NT2/D1 (cell line): Measurements from ENCODE around the gene GSTCD.
"Not testable (repeated sequence)": the region's sequence is repeated elsewhere in the genome, so short reads cannot be mapped to it uniquely, and the experiment has no call there.

Experiments used
- DNase-seq: peaks from one replicate; pipeline ENCODE4 v3.0.0-alpha.2; 2011; ENCODE audit warnings: low read depth, low spot score
- H3K27me3 ChIP-seq: 2 replicates; pipeline ENCODE4 v1.6.0; 2011; ENCODE audit warnings: mild to moderate bottlenecking; ENCODE audit not compliant: insufficient read length, insufficient read depth
- H3K36me3 ChIP-seq: 2 replicates; pipeline ENCODE4 v1.6.1; 2011; ENCODE audit warnings: mild to moderate bottlenecking, low read length, mixed read lengths; ENCODE audit not compliant: insufficient read depth, insufficient read length
- H3K4me1 ChIP-seq: 2 replicates; pipeline ENCODE4 v1.5.1; 2011; ENCODE audit not compliant: insufficient read depth, insufficient read length
- H3K4me3 ChIP-seq: 2 replicates; pipeline ENCODE4 v1.5.1; 2011; ENCODE audit warnings: low read depth; ENCODE audit not compliant: insufficient read length
- H3K9ac ChIP-seq: 2 replicates; pipeline ENCODE4 v1.6.0; 2011; ENCODE audit warnings: low read depth; ENCODE audit not compliant: insufficient read length
- H3K9me3 ChIP-seq: 2 replicates; pipeline ENCODE4 v1.5.1; 2011; ENCODE audit warnings: mild to moderate bottlenecking, low read length; ENCODE audit not compliant: insufficient read depth
- SUZ12 ChIP-seq: IDR thresholded peaks from 2 replicates; pipeline ENCODE4 v1.6.1; 2011; ENCODE audit not compliant: insufficient read length, insufficient read depth; ENCODE audit errors: extremely low read depth
- YY1 ChIP-seq: IDR thresholded peaks from 2 replicates; pipeline ENCODE4 v1.6.1; 2011; ENCODE audit not compliant: insufficient read length, insufficient read depth
- ZNF274 ChIP-seq: IDR thresholded peaks from 2 replicates; pipeline ENCODE4 v1.6.1; 2011; ENCODE audit warnings: mild to moderate bottlenecking, low read depth, low read length

GSTCD gene

GRCh38 chr4:105715692-105716278, 7.2 kb downstream of the GSTCD start:
- no peaks in the 10 kb centered on the region for H3K4me1 ChIP-seq
- TF ChIP-seq YY1: no peak
- no peak for TF ChIP-seq SUZ12
- TF ChIP-seq ZNF274: no peak
- no peaks in the 10 kb centered on the region for H3K27me3 ChIP-seq
- H3K4me3 ChIP-seq: no peak overlapping the region
- no peak overlapping the region for H3K9ac ChIP-seq
- H3K9me3 ChIP-seq: no peaks in the 10 kb centered on the region; the same call in 1 of the 2 replicates
- peaks cover 25% of the 10 kb centered on the region for H3K36me3 ChIP-seq
- DNase-seq: no peak

DNA sequence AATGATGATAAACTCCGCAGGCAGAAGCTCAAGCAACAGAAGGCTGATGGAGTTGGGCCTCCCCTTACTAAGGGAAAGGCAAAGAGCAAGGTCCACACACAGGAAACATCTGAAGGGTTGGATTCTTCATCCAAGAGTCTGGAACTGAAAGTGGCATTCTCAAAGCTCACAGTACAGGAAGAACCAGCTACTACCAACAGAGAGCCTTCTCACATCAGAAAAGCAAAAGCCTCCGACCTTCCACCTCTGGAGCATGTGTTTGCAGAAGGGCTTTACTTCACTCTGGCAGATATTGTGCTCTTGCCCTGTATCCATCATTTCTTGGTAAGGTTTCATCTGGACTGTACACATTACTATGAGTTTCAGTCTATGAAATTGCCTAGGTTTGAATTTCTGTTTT, 10.6 kb downstream of the GSTCD start:
- Histone ChIP-seq H3K36me3 (peaks cover 35% of the 10 kb centered on the region), H3K4me3 (no peak overlapping the region), H3K9me3 (no peaks in the 10 kb centered on the region; the same call in 1 of the 2 replicates), H3K9ac (no peak overlapping the region), H3K4me1 (no peaks in the 10 kb centered on the region), H3K27me3 (no peaks in the 10 kb centered on the region)
- DNase-seq: no peak
- TF ChIP-seq ZNF274 (no peak), SUZ12 (no peak), YY1 (no peak)

GRCh38 chr4:105725623-105726022, 17.0 kb downstream of the GSTCD start:
- Histone ChIP-seq H3K4me3 (no peak overlapping the region), H3K9ac (no peak overlapping the region), H3K9me3 (0 out of 2 replicates have a peak, but pooled peaks cover 11% of the 10 kb centered on the region), H3K36me3 (peaks cover 28% of the 10 kb centered on the region), H3K27me3 (no peaks in the 10 kb centered on the region), H3K4me1 (no peaks in the 10 kb centered on the region)
- no peak for TF ChIP-seq YY1
- TF ChIP-seq ZNF274: no peak
- no peak for TF ChIP-seq SUZ12
- DNase-seq: no peak

DNA sequence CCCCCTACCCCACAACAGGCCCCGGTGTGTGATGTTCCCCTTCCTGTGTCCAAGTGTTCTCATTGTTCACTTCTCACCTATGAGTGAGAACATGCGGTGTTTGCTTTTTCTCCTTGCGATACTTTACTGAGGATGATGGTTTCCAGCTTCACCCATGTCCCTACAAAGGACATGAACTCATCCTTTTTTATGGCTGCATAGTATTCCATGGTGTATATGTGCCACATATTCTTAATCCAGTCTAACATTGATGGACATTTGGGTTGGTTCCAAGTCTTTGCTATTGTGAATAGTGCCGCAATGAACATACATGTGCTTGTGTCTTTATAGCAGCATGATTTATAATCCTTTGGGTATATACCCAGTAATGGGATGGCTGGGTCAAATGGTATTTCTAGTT, 21.3 kb downstream of the GSTCD start:
- DNase-seq, H3K4me1 ChIP-seq, H3K27me3 ChIP-seq, H3K4me3 ChIP-seq, H3K9ac ChIP-seq: not testable (repeated sequence)
- Histone ChIP-seq H3K9me3 (peaks cover 12% of the 10 kb centered on the region; the same call in 1 of the 2 replicates), H3K36me3 (peaks cover 13% of the 10 kb centered on the region)

- H3K36me3 ChIP-seq: peaks cover 20% of the 10 kb centered on the region
- not testable (repeated sequence) for DNase-seq, H3K4me3 ChIP-seq, H3K4me1 ChIP-seq, H3K27me3 ChIP-seq, H3K9ac ChIP-seq
- H3K9me3 ChIP-seq: peaks cover 31% of the 10 kb centered on the region
These were observed 26.6 kb downstream of the GSTCD start for GRCh38 chr4:105735217-105735616.

- Histone ChIP-seq H3K36me3 (peaks cover 15% of the 10 kb centered on the region), H3K9me3 (peaks cover 13% of the 10 kb centered on the region; the same call in 1 of the 2 replicates), H3K27me3 (no peaks in the 10 kb centered on the region), H3K9ac (no peak overlapping the region), H3K4me3 (no peak overlapping the region), H3K4me1 (no peaks in the 10 kb centered on the region)
- TF ChIP-seq YY1 (no peak), SUZ12 (no peak), ZNF274 (no peak)
- DNase-seq: no peak
These were observed 33.0 kb downstream of the GSTCD start for GRCh38 chr4:105741548-105741947.

- no peak overlapping the region for H3K4me3 ChIP-seq
- no peaks in the 10 kb centered on the region for H3K27me3 ChIP-seq
- no peak overlapping the region for H3K9ac ChIP-seq
- no peaks in the 10 kb centered on the region for H3K9me3 ChIP-seq
- no peak for DNase-seq
- TF ChIP-seq ZNF274: no peak
- TF ChIP-seq YY1: no peak
- TF ChIP-seq SUZ12: no peak
- H3K36me3 ChIP-seq: peaks cover 2% of the 10 kb centered on the region
- no peaks in the 10 kb centered on the region for H3K4me1 ChIP-seq
These were observed 39.6 kb downstream of the GSTCD start for GRCh38 chr4:105748222-105748621.

DNA sequence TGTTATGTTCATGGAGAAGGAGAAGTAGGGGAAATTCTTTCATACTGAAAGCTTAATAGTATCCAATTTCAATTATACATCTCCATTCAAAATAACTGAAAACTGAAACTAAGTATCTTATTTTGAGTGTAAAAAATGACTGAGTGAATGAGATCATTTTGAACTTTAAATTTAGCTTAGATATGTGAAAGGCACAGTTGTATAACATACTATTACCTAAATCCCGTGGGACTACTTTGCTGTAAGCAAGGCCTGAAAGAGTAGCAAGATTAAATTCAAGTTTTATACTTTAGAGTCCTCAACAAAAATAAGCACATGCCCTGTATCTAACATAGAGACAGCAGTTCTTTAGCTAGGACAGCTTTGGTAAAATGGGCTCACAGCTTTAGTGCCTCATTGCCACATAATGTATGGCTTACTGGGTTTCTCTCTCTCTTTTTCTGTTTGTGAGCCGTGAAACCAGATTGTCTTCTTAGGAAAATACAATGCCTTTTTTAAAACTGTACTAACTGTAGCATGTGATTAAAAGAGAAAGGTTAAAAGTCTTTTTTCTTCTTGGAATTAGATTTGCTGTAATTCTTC, 43.2 kb downstream of the GSTCD start:
- H3K27me3 ChIP-seq: no peaks in the 10 kb centered on the region
- H3K36me3 ChIP-seq: no peaks in the 10 kb centered on the region
- no peaks in the 10 kb centered on the region for H3K4me1 ChIP-seq
- H3K9ac ChIP-seq: no peak overlapping the region
- no peak for TF ChIP-seq YY1
- no peak for TF ChIP-seq ZNF274
- TF ChIP-seq SUZ12: no peak
- no peak overlapping the region for H3K4me3 ChIP-seq
- DNase-seq: no peak
- no peaks in the 10 kb centered on the region for H3K9me3 ChIP-seq
